K562 (cell line): ENCODE measurements around the gene IFI6. TPM values are rescaled to one million over a fixed set of nuclear protein-coding genes. Genes with fewer than 3 reads are reported as not detected.

Source experiments
- BCL6 ChIP-seq: fragments of 250-450 bp; sonication (Bioruptor Pico); IDR thresholded peaks from 2 replicates; pipeline ENCODE4 v1.4.0; 2020
- CHCHD3 ChIP-seq: fragments of 250-450 bp; sonication (Bioruptor Pico); IDR thresholded peaks from 2 replicates; pipeline ENCODE4 v2.1.2; 2022; ENCODE audit warnings: mild to moderate bottlenecking
- GABPA ChIP-seq: fragments of 200-800 bp; sonication (Bioruptor generic); conservative IDR thresholded peaks from 2 replicates; pipeline ENCODE4 v1.6.1; 2016; ENCODE audit warnings: low read depth, missing genetic modification characterization, missing compliant biosample characterization
- KLF16 ChIP-seq: IDR thresholded peaks from 2 replicates; pipeline ENCODE4 v1.6.1; 2016; ENCODE audit warnings: antibody characterized with exemption
- WHSC1 ChIP-seq: IDR thresholded peaks from one replicate; pipeline ENCODE4 v1.6.1; 2012; ENCODE audit warnings: low read length, control low read depth, inconsistent platforms
- ZBED1 ChIP-seq: IDR thresholded peaks from 2 replicates; pipeline ENCODE4 v1.6.1; 2014
- polyA plus RNA-seq, 8 experiments: library from polyadenylated mRNA; depleted of rRNA in 4 of 8; stranded (reverse) in 5 of 8; unstranded in 3 of 8; fragments of >200 nt; fragmentation: Nextera tagmentation in 2 of 8; fragmentation: Illumina TruSeq in 1 of 8; extraction: Ambion mirVana in 2 of 8; extraction: Trizol in 1 of 8; gene quantifications; 2 replicates each; pipeline versions ENCODE4 v1.2.1 to v1.2.3, GENCODE V29; 2011 to 2014; ENCODE audit warnings: inconsistent platforms in 1 of 8, missing spikeins in 1 of 8
- total RNA-seq, 7 experiments: library from RNA; depleted of rRNA in 6 of 7; stranded (reverse); fragments of >200 nt in 6 of 7; fragmentation: Illumina TruSeq in 2 of 7; extraction: Trizol in 2 of 7; gene quantifications; 2 replicates each; pipeline versions ENCODE4 v1.2.1 to v1.2.3, GENCODE V29; 2011 to 2021; ENCODE audit warnings: low replicate concordance in 1 of 7
- TF ChIP-seq, protein P1 (sequence below): sonication (generic); formaldehyde crosslinking; IDR thresholded peaks from 2 replicates; pipeline ENCODE4 v1.4.0; 2020; ENCODE audit warnings: mild to moderate bottlenecking, missing genetic modification reagents
- TF ChIP-seq, protein P2 (sequence below), 3 experiments: fragments of 200-800 bp in 1 of 3; sonication (Bioruptor generic) in 1 of 3; sonication (generic) in 1 of 3; formaldehyde crosslinking in 1 of 3; IDR thresholded peaks; 2 replicates each; pipeline versions ENCODE4 v1.6.1 to v1.8.0; 2016 to 2022; ENCODE audit warnings: mild to moderate bottlenecking in 2 of 3, missing compliant biosample characterization in 2 of 3, missing genetic modification characterization in 2 of 3, missing genetic modification reagents in 1 of 3
- TF ChIP-seq, protein P3 (sequence below): sonication (generic); formaldehyde crosslinking; IDR thresholded peaks from 2 replicates; pipeline ENCODE4 v1.8.1; 2023; ENCODE audit warnings: mild to moderate bottlenecking, missing genetic modification reagents
- TF ChIP-seq, protein P4 (sequence below): fragments of 450-650 bp; formaldehyde crosslinking; IDR thresholded peaks from 2 replicates; pipeline ENCODE4 v1.4.0; 2020; ENCODE audit warnings: mild to moderate bottlenecking
- TF ChIP-seq, protein P5 (sequence below): fragments of 450-650 bp; IDR thresholded peaks from 2 replicates; pipeline ENCODE4 v1.6.1; 2016
- TF ChIP-seq, protein P6 (sequence below): fragments of 250-450 bp; sonication (Bioruptor Pico); IDR thresholded peaks from 2 replicates; pipeline ENCODE4 v1.5.0; 2021

IFI6 gene
- total and polyA plus RNA-seq, 9 of the 15 experiments (the other 6 are each of a cell fraction or from before 2014, with no cell fraction given) = 0.17 to 4.5 (median 2.2) TPM

DNA sequence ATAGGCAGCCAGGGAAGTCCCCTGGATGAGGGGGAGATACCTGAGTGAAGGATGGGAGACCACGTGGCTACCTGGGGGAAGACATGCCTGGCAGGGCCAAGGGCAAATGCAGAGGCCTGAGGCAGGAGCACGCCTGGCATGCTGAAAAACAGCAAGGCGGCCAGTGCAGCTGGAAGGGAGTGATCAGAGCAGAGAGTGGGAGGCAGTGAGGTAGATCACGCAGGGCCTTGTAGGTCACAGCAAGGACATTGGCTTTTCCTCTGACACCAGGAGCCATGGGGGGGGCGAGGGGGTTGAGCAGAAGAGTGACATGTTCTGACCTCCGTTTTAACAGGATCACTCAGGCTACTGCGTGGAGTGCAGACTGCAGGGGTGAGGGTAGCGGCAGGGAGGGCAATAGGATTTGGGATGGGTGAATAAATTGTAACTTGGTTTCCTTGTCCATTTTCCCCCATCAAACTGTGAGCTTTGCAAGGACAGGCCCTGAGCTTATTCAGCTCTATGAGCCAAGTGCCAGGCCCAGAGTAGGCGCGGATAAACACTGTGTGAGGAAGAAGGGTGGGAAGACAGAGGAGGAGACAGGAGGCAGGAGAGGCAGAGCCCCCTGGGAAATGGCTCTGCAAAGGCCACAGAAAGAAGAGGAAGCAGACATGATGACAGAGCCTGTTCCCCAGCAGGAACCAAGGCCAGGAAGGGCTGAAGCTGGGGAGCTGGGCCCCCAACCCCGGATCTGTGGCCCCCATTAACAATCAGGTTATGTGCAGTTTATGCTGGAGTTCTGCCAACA is 16.6 kb downstream of the IFI6 start (continued):
- TF ChIP-seq, protein P1, sequence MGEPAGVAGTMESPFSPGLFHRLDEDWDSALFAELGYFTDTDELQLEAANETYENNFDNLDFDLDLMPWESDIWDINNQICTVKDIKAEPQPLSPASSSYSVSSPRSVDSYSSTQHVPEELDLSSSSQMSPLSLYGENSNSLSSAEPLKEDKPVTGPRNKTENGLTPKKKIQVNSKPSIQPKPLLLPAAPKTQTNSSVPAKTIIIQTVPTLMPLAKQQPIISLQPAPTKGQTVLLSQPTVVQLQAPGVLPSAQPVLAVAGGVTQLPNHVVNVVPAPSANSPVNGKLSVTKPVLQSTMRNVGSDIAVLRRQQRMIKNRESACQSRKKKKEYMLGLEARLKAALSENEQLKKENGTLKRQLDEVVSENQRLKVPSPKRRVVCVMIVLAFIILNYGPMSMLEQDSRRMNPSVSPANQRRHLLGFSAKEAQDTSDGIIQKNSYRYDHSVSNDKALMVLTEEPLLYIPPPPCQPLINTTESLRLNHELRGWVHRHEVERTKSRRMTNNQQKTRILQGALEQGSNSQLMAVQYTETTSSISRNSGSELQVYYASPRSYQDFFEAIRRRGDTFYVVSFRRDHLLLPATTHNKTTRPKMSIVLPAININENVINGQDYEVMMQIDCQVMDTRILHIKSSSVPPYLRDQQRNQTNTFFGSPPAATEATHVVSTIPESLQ = no peak
- TF ChIP-seq, protein P2, sequence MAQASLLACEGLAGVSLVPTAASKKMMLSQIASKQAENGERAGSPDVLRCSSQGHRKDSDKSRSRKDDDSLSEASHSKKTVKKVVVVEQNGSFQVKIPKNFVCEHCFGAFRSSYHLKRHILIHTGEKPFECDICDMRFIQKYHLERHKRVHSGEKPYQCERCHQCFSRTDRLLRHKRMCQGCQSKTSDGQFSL (CRISPR knock-in tag; IDR thresholded peaks at IDR 0.05) = peak; percentile 94
- TF ChIP-seq, protein P2 (tag; IDR thresholded peaks at IDR 0.05) = no peak
- TF ChIP-seq, protein P3, sequence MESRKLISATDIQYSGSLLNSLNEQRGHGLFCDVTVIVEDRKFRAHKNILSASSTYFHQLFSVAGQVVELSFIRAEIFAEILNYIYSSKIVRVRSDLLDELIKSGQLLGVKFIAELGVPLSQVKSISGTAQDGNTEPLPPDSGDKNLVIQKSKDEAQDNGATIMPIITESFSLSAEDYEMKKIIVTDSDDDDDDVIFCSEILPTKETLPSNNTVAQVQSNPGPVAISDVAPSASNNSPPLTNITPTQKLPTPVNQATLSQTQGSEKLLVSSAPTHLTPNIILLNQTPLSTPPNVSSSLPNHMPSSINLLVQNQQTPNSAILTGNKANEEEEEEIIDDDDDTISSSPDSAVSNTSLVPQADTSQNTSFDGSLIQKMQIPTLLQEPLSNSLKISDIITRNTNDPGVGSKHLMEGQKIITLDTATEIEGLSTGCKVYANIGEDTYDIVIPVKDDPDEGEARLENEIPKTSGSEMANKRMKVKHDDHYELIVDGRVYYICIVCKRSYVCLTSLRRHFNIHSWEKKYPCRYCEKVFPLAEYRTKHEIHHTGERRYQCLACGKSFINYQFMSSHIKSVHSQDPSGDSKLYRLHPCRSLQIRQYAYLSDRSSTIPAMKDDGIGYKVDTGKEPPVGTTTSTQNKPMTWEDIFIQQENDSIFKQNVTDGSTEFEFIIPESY (CRISPR knock-in tag) = peak; percentile 92
- TF ChIP-seq ZBED1 = no peak
- no peak for TF ChIP-seq CHCHD3 (CRISPR knock-in tag)
- TF ChIP-seq, protein P4, sequence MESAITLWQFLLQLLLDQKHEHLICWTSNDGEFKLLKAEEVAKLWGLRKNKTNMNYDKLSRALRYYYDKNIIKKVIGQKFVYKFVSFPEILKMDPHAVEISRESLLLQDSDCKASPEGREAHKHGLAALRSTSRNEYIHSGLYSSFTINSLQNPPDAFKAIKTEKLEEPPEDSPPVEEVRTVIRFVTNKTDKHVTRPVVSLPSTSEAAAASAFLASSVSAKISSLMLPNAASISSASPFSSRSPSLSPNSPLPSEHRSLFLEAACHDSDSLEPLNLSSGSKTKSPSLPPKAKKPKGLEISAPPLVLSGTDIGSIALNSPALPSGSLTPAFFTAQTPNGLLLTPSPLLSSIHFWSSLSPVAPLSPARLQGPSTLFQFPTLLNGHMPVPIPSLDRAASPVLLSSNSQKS (CRISPR knock-in tag) = no peak
- no peak for TF ChIP-seq BCL6 (CRISPR knock-in tag)
- TF ChIP-seq GABPA (tag) = no peak
- TF ChIP-seq, protein P5, sequence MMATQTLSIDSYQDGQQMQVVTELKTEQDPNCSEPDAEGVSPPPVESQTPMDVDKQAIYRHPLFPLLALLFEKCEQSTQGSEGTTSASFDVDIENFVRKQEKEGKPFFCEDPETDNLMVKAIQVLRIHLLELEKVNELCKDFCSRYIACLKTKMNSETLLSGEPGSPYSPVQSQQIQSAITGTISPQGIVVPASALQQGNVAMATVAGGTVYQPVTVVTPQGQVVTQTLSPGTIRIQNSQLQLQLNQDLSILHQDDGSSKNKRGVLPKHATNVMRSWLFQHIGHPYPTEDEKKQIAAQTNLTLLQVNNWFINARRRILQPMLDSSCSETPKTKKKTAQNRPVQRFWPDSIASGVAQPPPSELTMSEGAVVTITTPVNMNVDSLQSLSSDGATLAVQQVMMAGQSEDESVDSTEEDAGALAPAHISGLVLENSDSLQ = peak; percentile 57; the same call in 1 of the 2 replicates
- TF ChIP-seq, protein P6, sequence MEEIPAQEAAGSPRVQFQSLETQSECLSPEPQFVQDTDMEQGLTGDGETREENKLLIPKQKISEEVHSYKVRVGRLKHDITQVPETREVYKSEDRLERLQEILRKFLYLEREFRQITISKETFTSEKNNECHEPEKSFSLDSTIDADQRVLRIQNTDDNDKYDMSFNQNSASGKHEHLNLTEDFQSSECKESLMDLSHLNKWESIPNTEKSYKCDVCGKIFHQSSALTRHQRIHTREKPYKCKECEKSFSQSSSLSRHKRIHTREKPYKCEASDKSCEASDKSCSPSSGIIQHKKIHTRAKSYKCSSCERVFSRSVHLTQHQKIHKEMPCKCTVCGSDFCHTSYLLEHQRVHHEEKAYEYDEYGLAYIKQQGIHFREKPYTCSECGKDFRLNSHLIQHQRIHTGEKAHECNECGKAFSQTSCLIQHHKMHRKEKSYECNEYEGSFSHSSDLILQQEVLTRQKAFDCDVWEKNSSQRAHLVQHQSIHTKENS (CRISPR knock-in tag) = no peak
- peak; percentile 75 for TF ChIP-seq WHSC1
- no peak for TF ChIP-seq KLF16
